ENCODE data around the gene RERE.
"Not testable (repeated sequence)": the region's sequence is repeated elsewhere in the genome, so short reads cannot be mapped to it uniquely, and the experiment has no call there.

Gene RERE

DNA sequence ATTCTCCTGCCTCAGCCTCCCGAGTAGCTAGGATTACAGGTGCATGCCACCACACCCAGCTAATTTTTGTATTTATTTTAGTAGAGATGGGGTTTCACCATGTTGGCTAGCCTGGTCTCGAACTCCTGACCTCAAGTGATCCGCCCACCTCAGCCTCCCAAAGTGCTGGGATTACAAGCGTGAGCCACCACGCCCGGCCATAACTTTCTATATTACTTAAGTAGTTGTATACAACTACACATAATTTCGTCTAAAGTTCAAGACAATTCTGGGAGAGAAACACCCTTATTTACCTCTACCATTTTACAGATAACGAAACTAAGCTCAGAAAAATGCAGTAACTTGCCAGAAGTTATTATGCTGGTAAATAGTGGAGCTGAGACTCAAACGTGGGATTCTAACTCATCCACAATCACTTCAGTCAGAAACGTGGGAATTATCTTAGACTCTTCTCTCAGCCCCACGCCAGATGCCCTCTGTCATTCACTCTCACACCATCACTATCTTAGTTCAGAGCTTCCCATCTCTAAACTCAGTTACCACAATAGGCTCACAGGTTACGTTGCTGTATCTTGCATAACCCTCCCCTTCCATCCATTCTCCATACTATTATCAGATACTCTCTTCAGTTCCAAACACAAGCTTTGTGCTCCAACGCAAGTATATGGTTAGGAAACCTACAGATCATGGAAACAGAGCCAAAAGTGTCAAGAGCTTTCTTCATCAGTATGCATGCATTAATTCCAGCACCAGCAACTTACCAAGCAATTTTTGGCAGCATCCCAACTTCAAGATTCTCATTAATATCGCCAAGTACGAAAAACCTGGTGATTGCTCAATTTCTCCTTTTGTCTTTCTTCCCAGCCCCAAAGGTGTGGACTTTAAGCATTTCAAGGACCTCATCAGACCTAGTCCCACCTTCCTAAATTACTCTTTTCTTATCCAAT, 69.3 kb downstream of the RERE start:
- no peak for DNase-seq

DNA sequence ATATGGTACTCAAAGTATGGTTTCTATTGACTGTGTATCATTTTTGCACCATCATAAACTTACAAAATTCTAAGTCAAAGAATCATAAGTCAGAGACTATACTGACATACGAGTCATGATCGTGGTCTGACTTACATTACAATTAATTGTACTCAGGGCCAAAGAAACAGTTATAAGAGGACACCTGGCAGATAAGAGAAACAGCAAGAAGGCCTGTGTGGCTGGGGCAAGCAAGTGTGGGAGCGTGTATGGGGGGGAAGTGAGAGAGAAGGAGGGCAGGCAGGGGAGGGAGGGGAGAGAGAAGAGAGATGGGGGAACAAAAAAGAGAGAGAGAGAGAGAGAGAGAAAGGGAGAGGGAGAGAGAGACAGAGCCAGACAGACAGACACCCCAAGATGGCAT, 70.9 kb downstream of the RERE start:
- DNase-seq, result no peak

DNA sequence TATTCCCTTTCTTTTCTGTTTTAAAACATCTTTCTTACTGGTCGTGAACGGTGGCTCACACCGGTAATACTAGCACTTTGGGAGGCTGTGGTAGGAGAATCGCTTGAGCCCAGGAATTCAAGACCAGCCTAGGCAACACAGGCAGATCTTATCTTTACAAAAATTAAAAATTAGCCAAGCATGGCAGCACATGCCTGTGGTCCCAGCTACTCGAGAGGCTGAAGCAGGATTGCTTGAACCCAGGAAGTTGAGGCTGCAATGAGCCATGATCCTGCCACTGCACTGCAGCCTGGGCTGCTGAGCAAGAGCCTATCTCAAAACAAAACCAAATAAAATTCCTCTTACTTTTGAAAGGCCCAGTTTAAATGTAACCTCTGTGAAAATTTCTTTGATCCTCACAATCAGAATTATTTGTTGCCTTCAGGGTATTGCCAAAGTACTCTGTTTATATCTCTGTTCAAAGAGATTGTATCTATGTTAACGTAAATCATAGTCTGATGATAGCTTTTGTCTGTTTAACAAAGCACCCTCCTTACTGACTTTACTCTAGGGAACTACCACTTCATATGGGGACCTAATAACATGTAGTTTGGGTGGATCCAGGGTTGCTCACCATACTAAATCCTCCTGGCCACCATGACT, 71.6 kb downstream of the RERE start:
- no peak for DNase-seq

DNA sequence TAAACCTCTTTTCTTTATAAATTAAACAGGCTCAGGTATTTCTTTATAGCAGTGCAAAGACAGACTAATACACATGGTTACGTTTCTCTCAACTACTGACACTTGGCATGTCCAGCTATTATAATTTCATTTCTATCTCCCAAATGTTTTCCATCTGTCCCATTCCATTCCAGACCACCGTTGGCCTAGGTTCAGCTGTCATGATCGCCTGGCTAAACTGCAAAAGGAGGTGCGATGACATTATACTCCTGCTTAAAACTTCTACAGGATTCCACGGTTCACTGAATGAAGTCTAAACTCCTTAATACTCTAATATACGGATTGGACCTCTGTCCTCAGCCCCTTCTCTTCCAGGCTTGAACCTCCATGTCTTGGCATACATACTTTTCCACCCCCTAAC, 72.1 kb downstream of the RERE start:
- DNase-seq, result no peak

DNA sequence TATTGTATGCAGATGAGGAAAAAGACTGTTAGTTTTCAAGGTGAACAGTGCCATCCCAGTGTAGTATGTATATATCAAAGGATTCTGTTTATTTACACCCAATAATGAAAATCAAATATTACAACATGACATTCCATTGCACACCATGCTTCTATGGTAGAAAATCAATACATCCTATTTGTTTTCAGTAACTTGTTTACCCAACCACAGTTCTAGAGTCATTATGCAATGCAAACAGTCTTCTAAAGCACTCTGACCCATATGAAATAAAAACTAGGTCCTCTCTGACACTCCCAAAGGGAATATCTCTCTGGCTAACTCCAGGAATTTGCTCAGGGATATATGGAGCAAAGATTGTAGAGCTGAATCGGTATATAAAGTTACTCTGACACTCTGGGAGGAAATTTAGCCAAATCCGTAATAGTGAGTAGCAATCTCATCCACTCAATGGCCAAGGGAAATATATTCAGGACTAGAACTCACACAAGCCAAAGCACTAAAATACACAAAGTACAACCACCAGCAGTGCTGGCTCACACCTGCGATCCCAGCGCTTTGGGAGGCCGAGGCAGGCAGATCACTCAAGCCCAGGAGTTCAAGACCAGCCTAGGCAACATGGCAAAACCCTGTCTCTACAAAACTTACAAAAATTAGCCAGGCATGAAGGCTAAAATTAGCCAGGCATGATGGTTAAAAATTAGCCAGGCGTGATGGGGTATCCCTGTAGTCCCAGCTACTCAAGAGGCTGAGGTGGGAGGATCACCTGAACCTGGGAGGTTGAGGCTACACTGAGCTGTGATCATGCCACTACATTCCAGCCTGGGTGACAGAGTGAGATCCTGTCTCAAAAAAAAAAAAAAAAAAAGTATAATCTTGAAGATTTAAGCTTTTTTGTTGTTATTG, 75.2 kb downstream of the RERE start:
- DNase-seq, result no peak

DNA sequence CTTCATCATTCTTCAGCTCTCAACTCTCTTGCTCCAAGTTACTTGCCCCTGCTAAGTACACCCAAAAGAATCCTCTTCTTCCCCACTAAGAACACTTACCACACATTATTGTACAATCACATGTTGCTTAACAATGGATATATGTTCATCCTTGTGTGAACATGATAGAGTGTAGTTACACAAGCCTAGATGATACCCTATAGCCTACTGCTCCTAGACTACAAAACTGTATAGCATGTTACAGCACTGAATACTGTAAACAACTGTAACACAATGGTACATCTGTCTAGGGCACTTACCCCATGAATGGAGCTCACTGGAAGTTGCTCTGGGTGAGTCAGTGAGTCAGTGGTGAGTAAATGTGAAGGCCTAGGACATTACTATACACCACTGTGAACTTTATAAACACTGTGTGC, 77.4 kb downstream of the RERE start:
- no peak for DNase-seq

DNA sequence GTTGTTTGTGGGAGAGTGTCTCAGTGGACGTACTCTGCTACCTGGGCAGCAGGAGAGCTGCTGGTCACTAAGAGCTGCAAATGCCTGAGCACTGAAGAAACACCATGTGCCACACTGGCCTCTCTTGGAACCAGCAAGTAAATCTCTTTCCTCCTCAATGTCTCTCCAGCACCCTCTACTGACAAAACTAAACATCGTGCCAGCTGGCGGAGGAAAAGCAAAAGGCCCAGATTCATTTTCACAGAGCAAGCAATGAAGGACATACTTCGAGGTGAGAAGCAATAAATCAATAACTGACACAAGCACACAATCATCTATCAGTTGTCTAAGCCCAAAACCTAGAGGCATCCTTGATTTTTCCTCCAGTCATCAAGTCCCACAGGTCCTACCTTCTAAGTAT, 78.1 kb downstream of the RERE start:
- no peak for DNase-seq

DNA sequence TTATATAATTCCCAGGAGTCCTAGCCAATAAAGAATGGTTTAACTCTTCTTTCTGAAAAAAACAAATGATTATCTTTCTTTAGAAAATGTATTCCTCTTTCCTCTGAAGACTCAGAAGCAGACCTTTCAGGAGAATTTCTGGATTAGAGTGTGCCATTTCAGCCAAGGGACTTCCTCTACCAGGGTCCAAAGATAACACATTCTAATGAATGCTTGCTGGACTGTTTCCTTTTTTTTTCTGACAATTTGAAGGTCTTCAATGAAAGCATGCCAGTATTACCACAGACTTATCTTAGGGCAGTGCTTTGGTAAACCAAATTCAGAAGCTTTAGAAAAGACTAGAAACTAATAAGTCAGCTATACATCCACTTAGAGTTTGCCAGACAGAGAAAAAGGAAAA, 80.5 kb downstream of the RERE start:
- DNase-seq, result no peak

DNA sequence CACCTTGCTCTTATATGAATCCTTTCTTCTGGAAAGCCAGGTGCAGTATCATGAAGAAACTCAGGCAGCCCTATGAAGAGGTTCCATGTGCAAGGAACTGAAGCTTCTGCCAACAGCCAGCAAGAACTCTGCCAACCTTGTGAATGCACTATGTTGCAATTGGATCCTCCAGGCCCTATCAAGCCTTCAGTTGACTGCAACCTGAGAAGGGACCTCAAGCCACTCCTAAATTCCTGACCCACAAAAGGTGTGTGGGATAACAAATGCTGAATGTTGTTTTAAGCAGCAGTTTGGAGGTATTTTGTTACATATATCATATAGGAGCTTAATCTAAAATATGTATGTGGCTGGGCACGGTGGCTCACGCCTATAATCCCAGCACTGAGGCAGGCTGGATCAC, 84.0 kb downstream of the RERE start:
- no peak for DNase-seq

DNA sequence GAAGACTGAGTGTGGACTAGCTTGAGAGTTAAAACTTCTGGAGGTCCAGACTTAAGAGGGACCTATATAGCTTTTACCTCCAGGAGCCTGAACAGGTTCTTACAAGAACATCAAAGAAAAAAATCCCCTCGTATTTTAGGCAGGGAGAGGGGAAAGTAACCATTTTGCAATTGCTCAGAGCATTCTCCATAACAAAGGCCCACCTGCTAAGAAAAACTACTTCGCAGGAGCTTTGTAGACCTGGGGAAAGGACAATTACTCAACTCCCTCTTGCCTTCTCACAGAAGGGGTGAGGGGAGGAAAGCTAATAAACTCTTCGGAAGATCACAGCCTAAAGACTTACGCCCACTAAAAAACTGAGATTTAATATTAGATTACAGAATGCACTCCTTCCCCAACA, 86.3 kb downstream of the RERE start:
- DNase-seq, result no peak

DNA sequence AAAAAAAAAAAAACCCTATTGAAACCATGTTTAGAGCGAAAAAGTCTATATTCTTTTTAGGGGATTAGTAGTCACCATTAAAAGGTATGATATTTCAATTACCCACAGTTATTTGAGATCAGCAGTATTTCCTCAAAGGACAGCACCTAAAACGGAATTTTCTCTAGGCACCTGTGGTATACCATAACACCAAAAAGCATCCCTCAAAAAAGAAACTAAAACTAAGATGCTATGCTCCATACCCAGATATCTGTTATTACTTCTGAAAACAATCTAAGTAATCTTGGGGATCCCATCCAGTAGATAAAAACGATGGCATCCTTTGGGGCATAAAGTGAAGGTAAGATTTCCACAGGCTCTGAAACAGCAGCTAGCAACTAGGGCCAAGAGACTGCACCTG, 89.0 kb downstream of the RERE start:
- DNase-seq, result no peak

DNA sequence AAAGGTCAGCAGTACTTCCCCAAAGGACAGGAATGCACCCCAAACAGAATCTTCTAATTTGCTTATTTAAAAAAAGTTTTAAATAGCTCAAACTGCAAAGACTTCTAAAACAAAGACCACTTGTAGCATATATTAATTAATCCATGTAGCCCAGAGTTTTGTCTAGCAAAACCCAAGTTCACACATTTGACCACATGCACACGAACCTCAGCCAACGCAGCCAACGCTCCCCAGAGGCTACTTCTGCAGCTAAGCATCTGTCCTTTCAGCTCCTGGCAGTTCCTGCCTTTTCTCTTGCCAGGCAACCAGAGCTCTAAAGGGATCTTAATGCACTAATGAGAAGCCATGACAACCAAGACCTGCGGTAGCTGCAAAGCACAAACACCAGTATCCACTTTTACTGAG, 89.6 kb downstream of the RERE start:
- DNase-seq, result no peak

DNA sequence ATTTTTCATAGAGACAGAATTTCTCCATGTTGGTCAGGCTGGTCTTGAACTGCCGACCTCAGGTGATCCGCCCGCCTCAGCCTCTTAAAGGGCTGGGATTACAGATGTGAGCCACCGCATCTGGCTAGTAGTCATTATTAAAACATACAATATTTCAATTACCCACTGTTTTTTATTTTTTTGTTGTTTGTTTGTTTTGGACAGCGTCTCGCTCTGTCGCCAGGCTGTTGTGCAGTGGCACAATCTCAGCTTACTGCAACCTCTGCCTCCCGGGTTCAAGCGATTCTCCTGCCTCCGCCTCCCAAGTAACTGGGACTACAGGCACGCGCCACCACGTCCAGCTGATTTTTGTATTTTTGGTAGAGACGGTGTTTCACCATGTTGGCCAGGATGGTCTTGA, 90.1 kb downstream of the RERE start:
- DNase-seq, result not testable (repeated sequence)

DNA sequence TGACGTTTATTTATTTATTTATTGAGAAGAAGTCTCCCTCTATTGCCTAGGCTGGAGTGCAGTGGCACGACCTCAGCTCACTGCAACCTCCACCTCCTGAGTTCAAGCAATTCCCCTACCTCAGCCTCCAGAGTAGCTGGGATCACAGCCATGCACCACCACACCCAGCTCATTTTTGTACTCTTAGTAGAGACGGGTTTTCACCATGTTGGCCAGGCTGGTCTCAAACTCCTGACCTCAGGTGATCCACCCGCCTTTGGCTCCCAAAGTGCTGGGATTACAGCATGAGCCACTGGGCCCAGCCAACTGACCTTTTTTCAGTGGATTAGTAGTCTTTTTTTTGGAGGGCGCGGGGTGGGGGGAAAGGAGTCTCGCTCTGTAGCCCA, 90.6 kb downstream of the RERE start:
- not testable (repeated sequence) for DNase-seq

DNA sequence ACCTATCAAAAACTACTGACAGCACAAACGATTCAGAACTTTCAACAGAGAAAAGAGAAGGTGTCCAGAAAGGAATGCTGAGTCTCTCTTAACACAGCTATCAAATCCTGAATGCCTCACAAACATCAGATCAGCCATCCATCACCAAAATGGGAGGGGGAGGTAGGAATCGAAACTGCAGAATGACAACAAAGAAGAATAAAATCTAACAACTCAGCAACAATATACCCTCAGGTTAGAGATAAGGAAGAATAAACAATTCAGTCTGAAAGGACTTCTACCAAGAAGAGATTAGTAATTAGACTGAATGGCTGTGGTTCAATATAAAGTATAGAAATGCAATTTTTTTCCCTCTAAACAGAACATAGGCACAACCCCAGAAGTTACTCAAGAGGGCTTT, 94.4 kb downstream of the RERE start:
- no peak for DNase-seq

DNA sequence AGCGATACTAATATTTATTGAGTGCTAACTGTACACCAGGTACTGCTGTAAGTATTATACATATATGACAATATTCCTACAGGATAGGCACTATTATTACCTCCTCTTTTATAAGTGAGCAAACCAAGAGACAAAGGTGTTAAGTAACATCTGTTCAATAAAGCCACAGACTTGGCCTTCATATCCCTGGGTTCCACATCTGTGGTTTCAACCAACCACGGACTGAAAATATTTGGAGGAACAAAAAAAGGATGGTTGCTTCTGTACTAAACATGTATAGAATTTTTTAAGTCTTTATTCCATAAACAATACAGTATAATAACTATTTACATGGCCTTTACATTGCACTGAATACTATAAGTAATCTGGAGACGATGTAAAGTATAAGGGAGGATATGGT, 95.1 kb downstream of the RERE start:
- DNase-seq, result no peak

DNA sequence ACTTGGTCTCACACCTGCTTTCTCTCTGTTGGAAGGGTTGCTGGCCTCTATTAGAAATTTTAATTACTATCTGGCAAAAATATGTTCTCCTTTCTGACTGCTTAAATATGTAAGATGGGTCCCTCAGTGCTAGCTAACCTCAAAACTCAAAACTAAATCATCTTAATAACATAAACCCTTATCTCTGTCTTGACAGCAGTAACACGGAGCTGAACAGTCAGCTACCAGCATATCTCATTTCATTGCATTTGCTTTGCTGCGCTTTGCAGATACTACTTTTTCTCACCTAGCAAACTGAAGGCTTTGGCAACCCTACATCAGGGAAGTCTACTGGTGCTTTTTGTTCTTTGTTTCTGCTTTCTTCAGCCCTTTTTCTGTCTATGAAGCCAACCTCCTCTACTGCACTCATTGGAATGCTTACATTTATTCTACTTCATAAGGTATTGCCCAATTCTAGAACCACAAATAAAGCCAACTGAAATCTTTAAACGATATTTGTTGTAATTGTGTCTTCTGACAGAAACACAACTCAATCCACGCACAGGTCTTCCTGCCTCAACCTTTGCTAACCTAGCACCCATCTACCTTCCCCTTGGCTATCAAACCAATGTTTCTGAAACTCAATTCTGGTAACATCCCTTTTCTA, 95.6 kb downstream of the RERE start:
- no peak for DNase-seq

DNA sequence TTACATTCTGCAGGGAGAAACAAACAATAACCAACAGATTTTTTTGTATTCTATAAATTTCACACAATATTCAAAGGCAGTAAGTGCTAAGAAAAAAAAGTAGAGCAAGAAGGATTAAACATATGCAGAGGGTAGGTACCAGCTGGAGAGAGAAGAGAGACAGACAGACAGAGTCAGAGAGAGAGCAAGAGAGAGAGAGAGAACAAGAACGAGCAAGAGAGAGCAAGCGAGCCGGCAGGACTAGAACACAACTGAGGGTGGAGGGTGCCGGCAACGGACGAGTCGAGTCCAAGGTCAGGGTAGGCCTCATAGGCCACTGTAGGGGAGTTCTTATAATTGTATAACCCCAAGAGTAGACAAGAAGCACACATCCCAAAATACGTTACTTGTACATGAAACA, 97.1 kb downstream of the RERE start:
- DNase-seq, result no peak

DNA sequence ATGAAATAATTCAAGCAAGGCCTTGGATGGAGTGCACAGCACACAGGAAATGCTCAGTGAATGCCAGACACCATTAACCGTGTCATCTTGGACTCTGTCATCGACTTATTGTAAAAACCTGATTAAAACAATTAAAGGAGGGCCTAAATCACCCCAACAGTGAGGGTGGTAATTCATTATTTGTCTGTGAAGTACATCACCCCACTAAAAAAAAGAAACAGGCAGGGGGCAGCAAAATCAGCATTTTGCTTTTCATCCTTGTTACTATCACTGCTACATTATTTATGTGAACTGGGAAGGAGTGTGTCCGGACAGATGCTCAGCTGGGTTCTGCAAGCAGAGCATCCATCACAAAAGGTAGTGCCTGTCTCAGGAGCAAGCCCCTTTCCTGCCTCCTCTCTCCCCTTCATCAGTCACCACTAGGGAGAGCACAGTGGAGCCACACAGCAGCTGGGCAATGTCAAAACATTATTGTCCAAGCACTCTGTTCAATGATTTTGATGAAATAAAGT, 98.5 kb downstream of the RERE start:
- DNase-seq, result no peak

DNA sequence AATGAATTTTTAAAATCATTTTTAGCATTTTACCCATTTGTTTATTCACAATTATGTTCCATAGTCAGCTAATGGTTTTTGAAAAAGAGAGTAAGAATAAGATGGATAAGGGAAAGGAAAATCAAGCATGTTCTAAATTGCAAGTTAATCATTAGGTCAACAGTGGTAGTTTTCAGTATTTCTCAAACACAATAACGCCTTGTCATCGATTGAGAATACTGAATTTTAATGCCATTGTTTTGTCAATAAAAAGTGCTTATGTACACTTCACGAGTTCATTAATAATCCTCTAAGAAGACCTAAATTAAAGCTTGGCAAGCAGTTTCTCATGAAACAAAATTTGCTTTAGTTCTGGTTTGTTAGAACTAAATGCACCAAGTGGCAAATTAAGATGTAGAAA, 100.3 kb downstream of the RERE start:
- no peak for DNase-seq

DNA sequence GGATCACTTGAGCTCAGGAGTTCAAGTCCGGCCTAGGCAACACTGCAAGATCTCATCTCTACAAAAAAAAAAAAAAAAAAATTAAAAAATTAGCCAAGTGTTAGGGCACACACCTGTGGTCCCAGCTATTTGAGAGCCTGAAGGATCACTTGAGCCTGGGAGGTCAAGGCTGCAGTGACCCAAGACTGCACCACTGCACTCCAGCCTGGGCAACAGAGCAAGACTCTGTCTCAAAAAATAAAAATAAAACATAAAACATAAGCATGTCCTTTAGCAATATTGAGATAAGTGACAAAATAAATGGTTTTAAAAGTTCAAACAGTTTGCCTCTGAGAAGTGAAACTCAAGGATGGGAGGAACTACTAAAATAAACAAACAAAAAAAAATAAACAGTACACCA, 101.2 kb downstream of the RERE start:
- DNase-seq, result no peak

DNA sequence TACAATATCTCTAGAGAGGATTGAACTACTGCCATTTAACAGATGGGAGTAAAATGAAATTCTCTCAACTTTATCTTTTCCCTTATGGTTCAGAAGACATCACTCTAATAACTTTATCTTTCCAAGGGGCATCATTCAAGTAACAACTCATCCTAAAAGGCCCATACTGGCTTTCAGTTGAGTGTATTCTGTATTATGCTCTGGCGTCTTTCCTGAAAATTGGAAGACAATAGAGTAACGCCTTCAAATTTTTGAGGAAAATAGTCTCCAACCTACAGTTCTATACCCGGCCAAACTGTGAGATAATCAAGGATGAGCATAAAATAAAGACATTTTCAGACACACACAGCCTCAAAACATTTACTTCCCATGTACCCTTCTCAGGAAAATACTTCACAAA, 103.3 kb downstream of the RERE start:
- no peak for DNase-seq
